Gastrocnemius medialis (tissue), 4 donors: ENCODE measurements around the gene PAIP2. TPM values are rescaled to one million over a fixed set of nuclear protein-coding genes. Genes with fewer than 3 reads are reported as not detected.
A peak's percentile ranks its signal among the peaks of the same experiment; 100 is the strongest.

ENCODE experiments used
- ATAC-seq, 2 donors: fragments of 150-250 bp; one replicate each; pipeline ENCODE4 v1.9.1; 2016
- DNase-seq, 2 donors: peaks; one replicate each; pipeline ENCODE4 v3.0.0-alpha.2; 2019
- H3K27ac ChIP-seq, 4 donors: fragments of 200-600 bp; sonication (generic); 1 replicate in 1 of 4; 2 replicates in 3 of 4; pipeline ENCODE4 v1.5.1; 2016 to 2018; ENCODE audit warnings: mild to moderate bottlenecking in 2 of 4, moderate library complexity in 1 of 4
- H3K27me3 ChIP-seq, 3 donors: fragments of 200-600 bp; sonication (generic) in 2 of 3; 1 replicate in 1 of 3; 2 replicates in 2 of 3; pipeline versions ENCODE4 v1.5.1 to v1.6.0; 2016 to 2019; ENCODE audit warnings: mild to moderate bottlenecking in 1 of 3, moderate library complexity in 1 of 3
- H3K36me3 ChIP-seq, 2 donors: fragments of 200-600 bp; sonication (generic) in 1 of 2; one replicate each; pipeline ENCODE4 v1.5.1; 2017 to 2018
- H3K4me1 ChIP-seq, 2 donors: fragments of 200-600 bp; sonication (generic) in 1 of 2; one replicate each; pipeline ENCODE4 v1.5.1; 2016 to 2017; ENCODE audit warnings: mild to moderate bottlenecking in 2 of 2
- H3K4me3 ChIP-seq, 4 donors: fragments of 200-600 bp; sonication (generic) in 3 of 4; 1 replicate in 1 of 4; 2 replicates in 3 of 4; pipeline ENCODE4 v1.5.1; 2016 to 2019; ENCODE audit warnings: mild to moderate bottlenecking in 2 of 4
- H3K9me3 ChIP-seq, 3 donors: fragments of 200-600 bp; sonication (generic) in 2 of 3; 1 replicate in 1 of 3; 2 replicates in 2 of 3; pipeline ENCODE4 v1.5.1; 2016 to 2019
- CTCF ChIP-seq, 5 experiments: fragments of 450-650 bp in 3 of 5; fragments of 200-600 bp in 2 of 5; sonication (generic) in 2 of 5; IDR thresholded peaks in 4 of 5; conservative IDR thresholded peaks in 1 of 5; 1 replicate in 4 of 5; 2 replicates in 1 of 5; pipeline ENCODE4 v1.5.1; 2016 to 2019; ENCODE audit warnings: antibody characterized with exemption in 5 of 5, mild to moderate bottlenecking in 3 of 5, moderate library complexity in 3 of 5
- POLR2A ChIP-seq, 2 donors: fragments of 450-650 bp; IDR thresholded peaks; one replicate each; pipeline ENCODE4 v1.6.1; 2017; ENCODE audit warnings: antibody characterized with exemption in 2 of 2, mild to moderate bottlenecking in 2 of 2, moderate library complexity in 2 of 2
- in situ Hi-C, 4 donors: fragments of 200-750 bp; cut with MboI; loops; one replicate each; pipeline versions ENCODE4 v1.15.0 to v1.8.0; 2017; ENCODE audit warnings: low sequenced_read_pairs in 4 of 4
- intact Hi-C: fragments of 100-400 bp; cut with DNase I; formaldehyde crosslinking; loops from one replicate; pipeline ENCODE4 v1.15.1; 2023; ENCODE audit warnings: low total_unique reads
- total RNA-seq, 4 donors: library from RNA; depleted of rRNA; stranded (reverse); fragments of >200 nt; gene quantifications; one replicate each; pipeline versions ENCODE4 v1.1.0 to v1.2.3, GENCODE V29; 2016

PAIP2 gene
- total RNA-seq = 100 to 1,000 TPM; 111 to 148 (median 126) TPM

- Histone ChIP-seq H3K4me1 (peaks cover 21 to 36% of the 10 kb centered on the region in 2 donors), H3K9me3 (no peaks in the 10 kb centered on the region), H3K27ac (peak within 1 kb of the TSS; percentile 96 to 100 (median 98)), H3K36me3 (no peaks in the 10 kb centered on the region), H3K27me3 (no peaks in the 10 kb centered on the region), H3K4me3 (peak within 1 kb of the TSS; percentile 89 to 98 (median 92))
- in situ Hi-C loops = loop anchor here in 1 of 4 donors (10.0 kb wide), 1 partner anchor 47 kb away; the partner anchor contains the start of gene MATR3
- TF ChIP-seq CTCF (IDR thresholded peaks at IDR 0.05 in 4 of 5, conservative IDR thresholded peaks at IDR 0.05 in 1 of 5) = peak; percentile 57 to 86 (median 80)
- peak; percentile 92 to 96 for TF ChIP-seq POLR2A (IDR thresholded peaks at IDR 0.05)
- ATAC-seq (peak; percentile 92 to 95), DNase-seq (peak; percentile 94 to 96)
- intact Hi-C loops = loop anchor here (1.0 to 2.0 kb wide), 3 partner anchors 31 to 53 kb away; partner anchors contain the start of gene PROB1
Observed at GRCh38 chr5:139341689-139342422, at the start of gene PAIP2. Gene PAIP2, plus strand, starts transcription at chr5:139341854. Its CDS starts 21,931 bp downstream, at chr5:139363785.

- intact Hi-C loops = loop anchor here (5.0 kb wide), 1 partner anchor 269 kb away; the partner anchor contains the start of gene UBE2D2
- no peaks in the 10 kb centered on the region for H3K27me3 ChIP-seq
- peak overlapping the region; percentile 93 to 100 (median 99) for H3K27ac ChIP-seq
- TF ChIP-seq CTCF (IDR thresholded peaks at IDR 0.05 in 4 of 5, conservative IDR thresholded peaks at IDR 0.05 in 1 of 5) (no peak), POLR2A (IDR thresholded peaks at IDR 0.05) (no peak)
- peak overlapping the region; percentile 82 to 97 (median 86) for H3K4me3 ChIP-seq
- no peak for DNase-seq
- in situ Hi-C loops = loop anchor here in 1 of 4 donors (10.0 kb wide), 1 partner anchor 52 kb away; the partner anchor contains the start of gene PAIP2
- H3K9me3 ChIP-seq = no peaks in the 10 kb centered on the region
- H3K36me3 ChIP-seq = no peaks in the 10 kb centered on the region
- no peak for ATAC-seq
- peaks cover 37% of the 10 kb centered on the region in 2 donors for H3K4me1 ChIP-seq
Observed at GRCh38 chr5:139293202-139293506, 48.5 kb upstream of the PAIP2 start.

GRCh38 chr5:139293507-139294373 lies 47.9 kb upstream of the PAIP2 start, which contains the start of gene MATR3:
Gene MATR3, plus strand, starts transcription at chr5:139293740. Its CDS starts 13,676 bp downstream, at chr5:139307416.
- ATAC-seq (peak; percentile 86 to 90), DNase-seq (peak; percentile 92 to 96)
- intact Hi-C loops (loop anchor here (1.0 to 5.0 kb wide), 3 partner anchors 19 to 269 kb away; partner anchors contain the start of gene UBE2D2), in situ Hi-C loops (loop anchor here in 1 of 4 donors (10.0 kb wide), 1 partner anchor 51 kb away; the partner anchor contains the start of gene PAIP2)
- Histone ChIP-seq H3K4me3 (peak within 1 kb of the TSS; percentile 82 to 97 (median 86)), H3K9me3 (no peaks in the 10 kb centered on the region), H3K27me3 (no peaks in the 10 kb centered on the region), H3K4me1 (peaks cover 42 to 43% of the 10 kb centered on the region in 2 donors), H3K36me3 (no peaks in the 10 kb centered on the region), H3K27ac (peak within 1 kb of the TSS; percentile 93 to 100 (median 99))
- no peak for TF ChIP-seq CTCF (IDR thresholded peaks at IDR 0.05 in 4 of 5, conservative IDR thresholded peaks at IDR 0.05 in 1 of 5)
- TF ChIP-seq POLR2A (IDR thresholded peaks at IDR 0.05) = peak; percentile 98 to 99

- Histone ChIP-seq H3K36me3 (no peaks in the 10 kb centered on the region), H3K9me3 (no peaks in the 10 kb centered on the region), H3K27me3 (no peaks in the 10 kb centered on the region), H3K27ac (peak overlapping the region; percentile 93 to 100 (median 99)), H3K4me1 (peaks cover 51% of the 10 kb centered on the region in 2 donors), H3K4me3 (peak overlapping the region; percentile 82 to 97 (median 86))
- intact Hi-C loops = loop anchor here (1.0 to 5.0 kb wide), 3 partner anchors 20 to 268 kb away; partner anchors contain the start of gene UBE2D2
- DNase-seq (peak; percentile 68 to 77), ATAC-seq (peak; percentile 64 to 72)
- in situ Hi-C loops = loop anchor here in 1 of 4 donors (10.0 kb wide), 1 partner anchor 50 kb away; the partner anchor contains the start of gene PAIP2
- TF ChIP-seq CTCF (IDR thresholded peaks at IDR 0.05 in 4 of 5, conservative IDR thresholded peaks at IDR 0.05 in 1 of 5) = peak in 2 of 5 experiments; percentile 21 to 41
- no peak for TF ChIP-seq POLR2A (IDR thresholded peaks at IDR 0.05)
Observed at GRCh38 chr5:139294374-139295165, 47.1 kb upstream of the PAIP2 start.
